Measurements from ENCODE around the gene TJP2. TPM values are rescaled to one million over a fixed set of nuclear protein-coding genes. Genes with fewer than 3 reads are reported as not detected.

The TJP2 gene
- total RNA-seq, 3 donors from 2014 or later (not counting 1 experiment from before 2014, with no cell fraction given), result 6.8 to 10.0 (median 9.6) TPM

DNA sequence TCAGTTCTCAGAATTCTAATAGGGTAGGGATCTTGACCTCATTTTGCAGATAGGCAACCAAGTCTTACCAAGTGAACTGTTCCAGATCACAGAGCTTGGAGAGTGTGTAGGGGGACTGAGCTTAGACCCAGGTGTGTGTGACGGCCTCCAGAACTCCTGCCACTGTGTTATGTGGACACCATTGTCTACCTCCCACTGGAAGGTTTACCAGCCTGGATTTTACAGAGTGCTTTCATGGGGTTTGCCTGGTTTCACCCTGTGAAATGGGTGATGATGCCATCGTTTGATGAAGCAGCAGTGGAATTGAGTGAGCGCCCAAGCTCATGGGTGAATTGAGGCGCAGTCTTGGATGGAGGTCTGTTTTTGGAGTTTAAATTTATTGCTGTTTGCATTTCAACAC is 23.6 kb downstream of the TJP2 start:
- H3K9me3 Mint-ChIP-seq, result no peaks in the 10 kb centered on the region
- intact Hi-C loops (cut with micrococcal nuclease), result no loop called here
- 96% methylated on average over 4 of the region's 4 CpGs for WGBS (ENCODE audit: insufficient coverage)

DNA sequence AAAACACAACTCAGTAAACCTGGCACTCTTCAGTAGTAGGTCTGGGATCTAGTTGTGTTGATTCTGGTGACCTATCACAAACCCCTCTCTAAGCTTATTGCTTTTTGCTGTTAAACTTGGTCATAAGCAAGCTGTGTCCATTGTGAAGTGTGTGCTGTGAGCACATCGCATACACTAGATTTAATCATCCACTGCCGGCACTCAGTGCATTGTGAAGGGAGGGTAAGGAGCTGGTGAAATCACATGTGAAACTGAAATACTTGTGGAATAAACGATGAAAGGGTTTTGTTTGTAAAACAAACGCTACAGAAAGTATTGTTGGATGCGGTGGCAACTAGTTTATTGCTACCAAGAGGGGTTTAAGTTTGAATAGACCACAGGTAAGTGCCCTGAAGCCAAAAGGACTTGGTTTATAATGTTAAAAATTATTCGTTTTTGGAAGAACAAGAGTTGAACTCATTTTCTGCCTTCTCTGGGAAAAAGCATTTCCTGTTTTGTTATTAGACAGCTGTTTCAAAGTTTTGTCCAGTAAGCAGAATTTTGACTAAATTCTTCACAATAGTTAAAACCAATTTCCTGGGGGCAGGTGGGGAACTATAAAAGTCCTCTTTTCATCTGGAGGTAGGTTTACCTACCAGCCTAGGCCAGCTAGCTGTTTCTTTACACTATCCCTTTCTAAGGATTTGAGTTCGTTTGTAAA is 24.6 kb downstream of the TJP2 start:
- TF ChIP-seq, protein P1, sequence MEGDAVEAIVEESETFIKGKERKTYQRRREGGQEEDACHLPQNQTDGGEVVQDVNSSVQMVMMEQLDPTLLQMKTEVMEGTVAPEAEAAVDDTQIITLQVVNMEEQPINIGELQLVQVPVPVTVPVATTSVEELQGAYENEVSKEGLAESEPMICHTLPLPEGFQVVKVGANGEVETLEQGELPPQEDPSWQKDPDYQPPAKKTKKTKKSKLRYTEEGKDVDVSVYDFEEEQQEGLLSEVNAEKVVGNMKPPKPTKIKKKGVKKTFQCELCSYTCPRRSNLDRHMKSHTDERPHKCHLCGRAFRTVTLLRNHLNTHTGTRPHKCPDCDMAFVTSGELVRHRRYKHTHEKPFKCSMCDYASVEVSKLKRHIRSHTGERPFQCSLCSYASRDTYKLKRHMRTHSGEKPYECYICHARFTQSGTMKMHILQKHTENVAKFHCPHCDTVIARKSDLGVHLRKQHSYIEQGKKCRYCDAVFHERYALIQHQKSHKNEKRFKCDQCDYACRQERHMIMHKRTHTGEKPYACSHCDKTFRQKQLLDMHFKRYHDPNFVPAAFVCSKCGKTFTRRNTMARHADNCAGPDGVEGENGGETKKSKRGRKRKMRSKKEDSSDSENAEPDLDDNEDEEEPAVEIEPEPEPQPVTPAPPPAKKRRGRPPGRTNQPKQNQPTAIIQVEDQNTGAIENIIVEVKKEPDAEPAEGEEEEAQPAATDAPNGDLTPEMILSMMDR (IDR thresholded peaks at IDR 0.05), result no peak
- Histone ChIP-seq H3K9me3 (ENCODE audit: control insufficient read depth, insufficient read depth, low read length) (no peaks in the 10 kb centered on the region), H3K36me3 (ENCODE audit: control insufficient read depth, insufficient read depth, low read length) (no peaks in the 10 kb centered on the region), H3K27me3 (ENCODE audit: control insufficient read depth, insufficient read depth, low read length) (no peaks in the 10 kb centered on the region), H3K4me3 (ENCODE audit: low read length) (no peak overlapping the region), H3K4me1 (ENCODE audit: control insufficient read depth, insufficient read depth, low read length) (peaks cover 13% of the 10 kb centered on the region), H3K27ac (ENCODE audit: low read length) (no peak overlapping the region)
- no peak for ATAC-seq
- intact Hi-C loops (cut with micrococcal nuclease), result no loop called here
- Mint-ChIP-seq H3K27me3 (ENCODE audit: low read depth in 2 of 2) (no peaks in the 10 kb centered on the region), H3K36me3 (no peaks in the 10 kb centered on the region), H3K9me3 (no peaks in the 10 kb centered on the region), H3K4me3 (no peak overlapping the region), H3K4me1 (peaks cover 13 to 17% of the 10 kb centered on the region in 2 donors), H3K27ac (no peak overlapping the region)
- DNase-seq, result no peak
- WGBS (ENCODE audit: insufficient coverage), result 80% methylated on average over 7 of the region's 7 CpGs

More for the DNA sequence above, 23.6 kb downstream of the TJP2 start:
- Mint-ChIP-seq H3K27me3 (ENCODE audit: low read depth in 2 of 2) (no peaks in the 10 kb centered on the region), H3K36me3 (no peaks in the 10 kb centered on the region), H3K4me1 (peaks cover 13 to 17% of the 10 kb centered on the region in 2 donors), H3K27ac (no peak overlapping the region), H3K4me3 (no peak overlapping the region)
- H3K9me3 ChIP-seq (ENCODE audit: control insufficient read depth, insufficient read depth, low read length), result no peaks in the 10 kb centered on the region
- no peak for DNase-seq
- no peak for ATAC-seq
- no peak overlapping the region for H3K27ac ChIP-seq (ENCODE audit: low read length)
- no peaks in the 10 kb centered on the region for H3K27me3 ChIP-seq (ENCODE audit: control insufficient read depth, insufficient read depth, low read length)
- peaks cover 17% of the 10 kb centered on the region for H3K4me1 ChIP-seq (ENCODE audit: control insufficient read depth, insufficient read depth, low read length)
- H3K36me3 ChIP-seq (ENCODE audit: control insufficient read depth, insufficient read depth, low read length), result no peaks in the 10 kb centered on the region
- H3K4me3 ChIP-seq (ENCODE audit: low read length), result no peak overlapping the region
- TF ChIP-seq, protein P1 (IDR thresholded peaks at IDR 0.05), result no peak

DNA sequence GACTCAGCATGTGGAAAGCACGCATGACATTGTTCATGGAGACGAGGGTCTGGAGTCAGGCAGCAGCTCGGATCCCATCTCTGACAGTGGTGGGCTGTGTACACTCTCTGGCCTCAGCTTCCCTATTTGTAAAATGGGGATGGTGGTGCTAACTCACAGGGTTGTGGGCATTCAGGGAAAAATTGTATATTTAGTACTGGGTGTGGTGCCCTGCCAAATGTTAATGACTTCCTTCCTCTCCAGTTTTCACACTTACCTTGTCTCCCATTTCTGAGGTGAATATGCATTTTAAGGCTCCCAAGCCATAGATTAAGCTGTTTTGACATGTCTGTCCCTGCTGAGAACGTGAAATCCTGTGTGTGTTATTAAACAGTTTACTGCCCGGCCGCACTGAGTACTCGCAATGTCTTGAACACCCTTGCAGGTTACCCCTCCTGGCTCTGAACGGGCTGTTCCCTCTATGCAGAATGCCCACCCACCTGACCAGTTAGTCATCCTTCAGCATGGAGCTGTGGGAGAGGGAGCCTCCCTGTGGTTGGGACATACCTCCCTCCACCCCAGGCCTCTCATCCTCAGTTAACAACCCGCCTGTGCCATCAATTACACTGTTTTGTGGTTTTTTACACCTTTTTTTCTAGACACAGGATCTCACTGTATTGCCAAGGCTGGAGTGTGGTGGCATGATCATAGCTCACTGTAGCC is 25.8 kb downstream of the TJP2 start:
- no peaks in the 10 kb centered on the region for H3K36me3 Mint-ChIP-seq
- TF ChIP-seq, protein P1 (IDR thresholded peaks at IDR 0.05), result no peak
- no peaks in the 10 kb centered on the region for H3K9me3 Mint-ChIP-seq
- H3K4me1 ChIP-seq (ENCODE audit: control insufficient read depth, insufficient read depth, low read length), result peaks cover 13% of the 10 kb centered on the region
- H3K36me3 ChIP-seq (ENCODE audit: control insufficient read depth, insufficient read depth, low read length), result no peaks in the 10 kb centered on the region
- H3K27me3 Mint-ChIP-seq (ENCODE audit: low read depth in 2 of 2), result no peaks in the 10 kb centered on the region
- ATAC-seq, result peak in 1 of 3 donors; percentile 12
- H3K27ac Mint-ChIP-seq, result peak overlapping the region in 1 of 2 donors; percentile 41
- 64% methylated on average over 9 of the region's 9 CpGs for WGBS (ENCODE audit: insufficient coverage)
- peaks cover 13 to 17% of the 10 kb centered on the region in 2 donors for H3K4me1 Mint-ChIP-seq
- intact Hi-C loops (cut with micrococcal nuclease), result no loop called here
- H3K27ac ChIP-seq (ENCODE audit: low read length), result no peak overlapping the region
- H3K4me3 ChIP-seq (ENCODE audit: low read length), result no peak overlapping the region
- no peak overlapping the region for H3K4me3 Mint-ChIP-seq
- H3K9me3 ChIP-seq (ENCODE audit: control insufficient read depth, insufficient read depth, low read length), result no peaks in the 10 kb centered on the region
- no peak for DNase-seq
- H3K27me3 ChIP-seq (ENCODE audit: control insufficient read depth, insufficient read depth, low read length), result no peaks in the 10 kb centered on the region
